ENCODE measurements around the gene ALDH9A1.
"Not testable (repeated sequence)": the region's sequence is repeated elsewhere in the genome, so short reads cannot be mapped to it uniquely, and the experiment has no call there.

ALDH9A1 gene

GRCh38 chr1:165697881-165698760, at the start of gene ALDH9A1:
Gene ALDH9A1, minus strand, starts transcription at chr1:165698562. Its CDS starts 4 bp downstream, at chr1:165698558.
- TF ChIP-seq CTCF (IDR thresholded peaks at IDR 0.05; ENCODE audit: control extremely low read depth, extremely low read depth, low read depth, missing control alignments): peak; percentile 48
- peak; percentile 90 for DNase-seq (ENCODE audit: extremely low spot score)
- CTCF ChIA-PET: interaction anchor here (0.6 to 4.0 kb wide), 24 partner anchors 11 to 781 kb away, joined by 3 to 22 read pairs (median 4); no protein-coding TSS in a partner anchor
- POLR2A ChIA-PET: interaction anchor here (0.6 to 1.2 kb wide), 2 partner anchors 12 to 506 kb away, joined by 3 to 4 read pairs; no protein-coding TSS in a partner anchor

- CTCF ChIA-PET: interaction anchor here (1.2 to 1.4 kb wide), 3 partner anchors 9 to 26 kb away, joined by 3 to 5 read pairs (median 3); no protein-coding TSS in a partner anchor
- no peak for DNase-seq (ENCODE audit: extremely low spot score)
- no peak for TF ChIP-seq CTCF (IDR thresholded peaks at IDR 0.05; ENCODE audit: control extremely low read depth, extremely low read depth, low read depth, missing control alignments)
- POLR2A ChIA-PET: no interaction called here
Measured at GRCh38 chr1:165747632-165748447, 49.5 kb upstream of the ALDH9A1 start.

- CTCF ChIA-PET: interaction anchor here (1.1 kb wide), 2 partner anchors 17 to 352 kb away, joined by 3 to 4 read pairs; no protein-coding TSS in a partner anchor
- DNase-seq (ENCODE audit: extremely low spot score); POLR2A ChIA-PET: not testable (repeated sequence)
Measured at GRCh38 chr1:165744913-165745312, 46.6 kb upstream of the ALDH9A1 start.

GRCh38 chr1:165742194-165742593, 43.8 kb upstream of the ALDH9A1 start:
- DNase-seq (ENCODE audit: extremely low spot score): no peak
- ChIA-PET POLR2A (no interaction called here), CTCF (interaction anchor here (1.0 to 1.5 kb wide), 3 partner anchors 13 to 182 kb away, joined by 3 to 4 read pairs (median 4); no protein-coding TSS in a partner anchor)
- no peak for TF ChIP-seq CTCF (IDR thresholded peaks at IDR 0.05; ENCODE audit: control extremely low read depth, extremely low read depth, low read depth, missing control alignments)

GRCh38 chr1:165738794-165739193, 40.4 kb upstream of the ALDH9A1 start:
- no peak for TF ChIP-seq CTCF (IDR thresholded peaks at IDR 0.05; ENCODE audit: control extremely low read depth, extremely low read depth, low read depth, missing control alignments)
- ChIA-PET CTCF (interaction anchor here (1.5 to 2.1 kb wide), 5 partner anchors 8 to 189 kb away, joined by 4 to 7 read pairs (median 5); no protein-coding TSS in a partner anchor), POLR2A (no interaction called here)
- DNase-seq (ENCODE audit: extremely low spot score): peak; percentile 24

GRCh38 chr1:165737196-165737595, 38.8 kb upstream of the ALDH9A1 start:
- ChIA-PET POLR2A (no interaction called here), CTCF (interaction anchor here (0.7 to 1.6 kb wide), 4 partner anchors 18 to 370 kb away, joined by 3 to 4 read pairs (median 3); no protein-coding TSS in a partner anchor)
- TF ChIP-seq CTCF (IDR thresholded peaks at IDR 0.05; ENCODE audit: control extremely low read depth, extremely low read depth, low read depth, missing control alignments): no peak
- no peak for DNase-seq (ENCODE audit: extremely low spot score)
